H9 (cell line): Measurements from ENCODE around the gene CCDC69. TPM values are rescaled to one million over a fixed set of nuclear protein-coding genes. Genes with fewer than 3 reads are reported as not detected.

ENCODE experiments used
- DNase-seq: peaks from one replicate; pipeline ENCODE4 v3.0.0-alpha.2; 2017
- H2AFZ ChIP-seq: one replicate; pipeline ENCODE4 v1.6.1; 2013; ENCODE audit warnings: mild to moderate bottlenecking, low read length, control low read depth, moderate library complexity
- H2AK5ac ChIP-seq: 2 replicates; pipeline ENCODE4 v1.6.1; 2013; ENCODE audit warnings: low read length, control low read depth, mixed read lengths; ENCODE audit not compliant: insufficient read length
- H2BK120ac ChIP-seq: one replicate; pipeline ENCODE4 v1.6.1; 2013; ENCODE audit warnings: low read depth, mild to moderate bottlenecking, low read length, control low read depth, inconsistent platforms; ENCODE audit not compliant: poor library complexity, severe bottlenecking
- H2BK12ac ChIP-seq: 2 replicates; pipeline ENCODE4 v1.6.1; 2013; ENCODE audit warnings: low read length, control low read depth, mixed read lengths, low read depth; ENCODE audit not compliant: insufficient read length
- H2BK15ac ChIP-seq: 2 replicates; pipeline ENCODE4 v1.6.1; 2013; ENCODE audit warnings: low read depth, low read length, control low read depth
- H2BK20ac ChIP-seq: one replicate; pipeline ENCODE4 v1.6.1; 2013; ENCODE audit warnings: low read depth, mild to moderate bottlenecking, low read length, control low read depth, inconsistent platforms; ENCODE audit not compliant: poor library complexity, severe bottlenecking
- H2BK5ac ChIP-seq: 2 replicates; pipeline ENCODE4 v1.6.1; 2013; ENCODE audit warnings: low read length, control low read depth, mixed read lengths; ENCODE audit not compliant: insufficient read length
- H3K14ac ChIP-seq: 2 replicates; pipeline ENCODE4 v1.6.1; 2013; ENCODE audit warnings: low read length, control low read depth; ENCODE audit not compliant: insufficient read depth
- H3K18ac ChIP-seq: 2 replicates; pipeline ENCODE4 v1.6.1; 2013; ENCODE audit warnings: low read depth, mild to moderate bottlenecking, mixed read lengths, low read length, control low read depth; ENCODE audit not compliant: insufficient read length
- H3K23ac ChIP-seq: 2 replicates; pipeline ENCODE4 v1.6.1; 2013; ENCODE audit warnings: low read length, control low read depth, mixed read lengths, low read depth; ENCODE audit not compliant: insufficient read length
- H3K23me2 ChIP-seq: 2 replicates; pipeline ENCODE4 v1.6.1; 2013; ENCODE audit warnings: low read depth, mild to moderate bottlenecking, mixed read lengths, low read length, control low read depth; ENCODE audit not compliant: insufficient read length, poor library complexity, severe bottlenecking
- H3K27ac ChIP-seq: 2 replicates; pipeline ENCODE4 v1.5.1; 2013; ENCODE audit warnings: low read length, control low read depth, mixed read lengths, low read depth; ENCODE audit not compliant: insufficient read length
- H3K27me3 ChIP-seq: 2 replicates; pipeline ENCODE4 v1.6.1; 2013; ENCODE audit warnings: low read length, control low read depth, inconsistent platforms; ENCODE audit not compliant: insufficient read depth
- H3K4ac ChIP-seq: 2 replicates; pipeline ENCODE4 v1.6.1; 2013; ENCODE audit warnings: low read depth, mild to moderate bottlenecking, control low read depth, inconsistent platforms, low read length, moderate library complexity
- H3K4me1 ChIP-seq: 2 replicates; pipeline ENCODE4 v1.6.1; 2013; ENCODE audit warnings: low read length, control low read depth, inconsistent platforms; ENCODE audit not compliant: insufficient read depth
- H3K4me2 ChIP-seq: 2 replicates; pipeline ENCODE4 v1.6.1; 2013; ENCODE audit warnings: low read length, control low read depth, mixed read lengths; ENCODE audit not compliant: insufficient read length, insufficient read depth
- H3K56ac ChIP-seq: 2 replicates; pipeline ENCODE4 v1.6.1; 2013; ENCODE audit warnings: low read depth, mild to moderate bottlenecking, mixed read lengths, low read length, control low read depth; ENCODE audit not compliant: insufficient read length
- H3K79me1 ChIP-seq: 2 replicates; pipeline ENCODE4 v1.6.1; 2013; ENCODE audit warnings: low read depth, mild to moderate bottlenecking, moderate library complexity, low read length, control low read depth, inconsistent platforms; ENCODE audit not compliant: insufficient read depth, poor library complexity, severe bottlenecking
- H3K79me2 ChIP-seq: 2 replicates; pipeline ENCODE4 v1.6.1; 2013; ENCODE audit warnings: low read length, control low read depth, inconsistent platforms; ENCODE audit not compliant: insufficient read depth
- H3K9ac ChIP-seq: 2 replicates; pipeline ENCODE4 v1.6.1; 2013; ENCODE audit warnings: low read length, control low read depth, mixed read lengths; ENCODE audit not compliant: insufficient read length; ENCODE audit errors: extremely low read depth
- H3K9me3 ChIP-seq: one replicate; pipeline ENCODE4 v1.6.1; 2013; ENCODE audit warnings: low read depth, low read length, inconsistent platforms; ENCODE audit not compliant: control insufficient read depth
- H3T11ph ChIP-seq: one replicate; pipeline ENCODE4 v1.6.1; 2013; ENCODE audit warnings: mild to moderate bottlenecking, low read length, control low read depth, inconsistent platforms
- H4K20me1 ChIP-seq: one replicate; pipeline ENCODE4 v1.6.1; 2013; ENCODE audit not compliant: control insufficient read depth, insufficient read length, insufficient read depth
- H4K5ac ChIP-seq: 2 replicates; pipeline ENCODE4 v1.6.1; 2013; ENCODE audit warnings: low read depth, mild to moderate bottlenecking, mixed read lengths, low read length, control low read depth; ENCODE audit not compliant: insufficient read length
- H4K8ac ChIP-seq: replicated peaks from 2 replicates; pipeline ENCODE4 v1.6.1; 2013; ENCODE audit warnings: low read length, control low read depth, mixed read lengths, low read depth; ENCODE audit not compliant: insufficient read length
- H4K91ac ChIP-seq: 2 replicates; pipeline ENCODE4 v1.6.1; 2013; ENCODE audit warnings: low read depth, mild to moderate bottlenecking, moderate library complexity, mixed read lengths, low read length, control low read depth; ENCODE audit not compliant: insufficient read length
- H3K27ac Mint-ChIP-seq, 3 experiments: 2 replicates in 2 of 3; 3 replicates in 1 of 3; pipeline ENCODE4 v1.8.0; 2020 to 2021; ENCODE audit warnings: mixed read lengths in 3 of 3, mild to moderate bottlenecking in 1 of 3, moderate library complexity in 1 of 3
- H3K27me3 Mint-ChIP-seq: 2 replicates; pipeline ENCODE4 v1.8.0; 2021; ENCODE audit warnings: low read depth, mild to moderate bottlenecking, moderate library complexity, mixed read lengths
- H3K36me3 Mint-ChIP-seq, 3 experiments: 2 replicates in 2 of 3; 3 replicates in 1 of 3; pipeline ENCODE4 v1.8.0; 2020 to 2021; ENCODE audit warnings: low read depth in 3 of 3, mixed read lengths in 3 of 3; ENCODE audit not compliant: insufficient read depth in 1 of 3
- H3K4me1 Mint-ChIP-seq, 2 experiments: 2 replicates each; pipeline ENCODE4 v1.8.0; 2020; ENCODE audit warnings: mixed read lengths in 2 of 2
- H3K4me3 Mint-ChIP-seq, 2 experiments: 2 replicates in 1 of 2; 3 replicates in 1 of 2; pipeline ENCODE4 v1.8.0; 2020 to 2021; ENCODE audit warnings: mild to moderate bottlenecking in 2 of 2, mixed read lengths in 2 of 2, moderate library complexity in 1 of 2
- H3K9me3 Mint-ChIP-seq, 2 experiments: 2 replicates in 1 of 2; 3 replicates in 1 of 2; pipeline ENCODE4 v1.8.0; 2020; ENCODE audit warnings: mild to moderate bottlenecking in 2 of 2, mixed read lengths in 2 of 2, moderate library complexity in 1 of 2
- WGBS: extraction: QIAGEN DNeasy Blood & Tissue Kit; methylation state at CpG from one replicate; pipeline ENCODE4 v1.1.7; 2013; ENCODE audit warnings: missing lambda C conversion rate, low lambda C conversion rate, mixed read lengths; ENCODE audit not compliant: insufficient read length; ENCODE audit errors: extremely low coverage; 5-methylcytosine and 5-hydroxymethylcytosine counted together
- total RNA-seq: library from RNA; stranded (reverse); gene quantifications from 2 replicates; pipeline ENCODE4 v1.2.1, GENCODE V29; 2021
- TF ChIP-seq, protein P1 (sequence below): fragments of 200-600 bp; sonication (generic); conservative IDR thresholded peaks from 3 replicates; pipeline ENCODE4 v1.8.0; 2021; ENCODE audit warnings: antibody characterized with exemption, mild to moderate bottlenecking

Gene CCDC69
- total RNA-seq, 1 experiment from 2014 or later, result 5.3 TPM

GRCh38 chr5:151153300-151153699 lies 70.6 kb downstream of the CCDC69 start:
- no peak overlapping the region for H2BK20ac ChIP-seq
- H2BK15ac ChIP-seq, result no peak overlapping the region
- no peak overlapping the region for H2BK5ac ChIP-seq
- H2BK12ac ChIP-seq, result no peak overlapping the region
- H4K20me1 ChIP-seq, result no peaks in the 10 kb centered on the region
- no peaks in the 10 kb centered on the region for H3K79me1 ChIP-seq
- no peak overlapping the region for H2AFZ ChIP-seq
- no peaks in the 10 kb centered on the region; the same call in 1 of the 2 replicates for H3K4me1 ChIP-seq
- no peaks in the 10 kb centered on the region for H3K36me3 Mint-ChIP-seq
- no peak overlapping the region for H3K4me2 ChIP-seq
- H3K9me3 Mint-ChIP-seq, result no peaks in the 10 kb centered on the region
- H3K4me1 Mint-ChIP-seq, result peaks cover 26 to 39% of the 10 kb centered on the region in 2 experiments
- H3K18ac ChIP-seq, result no peak overlapping the region
- H4K5ac ChIP-seq, result no peak overlapping the region
- no peak overlapping the region; a peak in 1 of 7 replicates for H3K27ac Mint-ChIP-seq
- no peak overlapping the region for H3K9ac ChIP-seq
- H3K23me2 ChIP-seq, result peaks cover 15% of the 10 kb centered on the region
- TF ChIP-seq, protein P1, sequence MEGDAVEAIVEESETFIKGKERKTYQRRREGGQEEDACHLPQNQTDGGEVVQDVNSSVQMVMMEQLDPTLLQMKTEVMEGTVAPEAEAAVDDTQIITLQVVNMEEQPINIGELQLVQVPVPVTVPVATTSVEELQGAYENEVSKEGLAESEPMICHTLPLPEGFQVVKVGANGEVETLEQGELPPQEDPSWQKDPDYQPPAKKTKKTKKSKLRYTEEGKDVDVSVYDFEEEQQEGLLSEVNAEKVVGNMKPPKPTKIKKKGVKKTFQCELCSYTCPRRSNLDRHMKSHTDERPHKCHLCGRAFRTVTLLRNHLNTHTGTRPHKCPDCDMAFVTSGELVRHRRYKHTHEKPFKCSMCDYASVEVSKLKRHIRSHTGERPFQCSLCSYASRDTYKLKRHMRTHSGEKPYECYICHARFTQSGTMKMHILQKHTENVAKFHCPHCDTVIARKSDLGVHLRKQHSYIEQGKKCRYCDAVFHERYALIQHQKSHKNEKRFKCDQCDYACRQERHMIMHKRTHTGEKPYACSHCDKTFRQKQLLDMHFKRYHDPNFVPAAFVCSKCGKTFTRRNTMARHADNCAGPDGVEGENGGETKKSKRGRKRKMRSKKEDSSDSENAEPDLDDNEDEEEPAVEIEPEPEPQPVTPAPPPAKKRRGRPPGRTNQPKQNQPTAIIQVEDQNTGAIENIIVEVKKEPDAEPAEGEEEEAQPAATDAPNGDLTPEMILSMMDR, result no peak
- no peaks in the 10 kb centered on the region for H3K27me3 ChIP-seq
- WGBS, result no CpG with 5 or more reads among the region's 3 CpGs
- no peak overlapping the region for H3K23ac ChIP-seq
- H3K27ac ChIP-seq, result no peak overlapping the region
- no peaks in the 10 kb centered on the region; the same call in 1 of the 2 replicates for H3K79me2 ChIP-seq
- no peak overlapping the region for H3K14ac ChIP-seq
- no peak overlapping the region for H2AK5ac ChIP-seq
- no peak overlapping the region for H2BK120ac ChIP-seq
- H3K56ac ChIP-seq, result no peak overlapping the region
- H3K9me3 ChIP-seq, result no peaks in the 10 kb centered on the region
- H3K27me3 Mint-ChIP-seq, result peaks cover 3% of the 10 kb centered on the region; the same call in 1 of the 2 replicates
- H4K91ac ChIP-seq, result no peak overlapping the region
- no peak overlapping the region for H3K4me3 Mint-ChIP-seq
- no peak overlapping the region for H4K8ac ChIP-seq
- no peak overlapping the region for H3K4ac ChIP-seq
- no peak for DNase-seq
- H3T11ph ChIP-seq, result no peak overlapping the region
